Uterus (tissue), 2 donors: Measurements from ENCODE around the gene MAN2B2.

ENCODE experiments used
- CTCF ChIP-seq, 4 experiments: fragments of 200-600 bp in 2 of 4; fragments of 450-650 bp in 2 of 4; sonication (generic) in 2 of 4; IDR thresholded peaks; one replicate each; pipeline ENCODE4 v1.5.1; 2016 to 2019; ENCODE audit warnings: antibody characterized with exemption in 4 of 4, mild to moderate bottlenecking in 2 of 4, moderate library complexity in 1 of 4
- POLR2A ChIP-seq, 2 donors: fragments of 450-650 bp; IDR thresholded peaks; one replicate each; pipeline ENCODE4 v1.6.1; 2016; ENCODE audit warnings: antibody characterized with exemption in 2 of 2, mild to moderate bottlenecking in 1 of 2, moderate library complexity in 1 of 2

- TF ChIP-seq POLR2A (IDR thresholded peaks at IDR 0.05) (no peak), CTCF (IDR thresholded peaks at IDR 0.05) (no peak)
These were observed 42.9 kb upstream of the MAN2B2 start for GRCh38 chr4:6532102-6532501.
